MM.1S (cell line): ENCODE measurements around the gene HIGD2A.

Experiments
- DNase-seq: peaks from one replicate; pipeline ENCODE4 v3.0.0-alpha.2; 2015
- H2AFZ ChIP-seq: fragments of 300-600 bp; sonication (generic); 2 replicates; pipeline ENCODE4 v1.6.0; 2016; ENCODE audit warnings: antibody characterized with exemption, low read length
- H3F3A ChIP-seq: fragments of 300-600 bp; sonication (generic); 2 replicates; pipeline ENCODE4 v1.6.1; 2016; ENCODE audit warnings: mild to moderate bottlenecking, antibody characterized with exemption, low read length, moderate library complexity, mixed read lengths; ENCODE audit not compliant: insufficient read depth
- H3K27ac ChIP-seq: fragments of 300-600 bp; sonication (generic); 2 replicates; pipeline ENCODE4 v1.5.1; 2016; ENCODE audit warnings: mild to moderate bottlenecking, low read length
- H3K27me3 ChIP-seq: fragments of 300-600 bp; sonication (generic); replicated peaks from 2 replicates; pipeline ENCODE4 v1.6.0; 2016; ENCODE audit warnings: low read length; ENCODE audit not compliant: insufficient read depth
- H3K36me3 ChIP-seq: fragments of 300-600 bp; sonication (generic); replicated peaks from 2 replicates; pipeline ENCODE4 v1.6.1; 2016; ENCODE audit warnings: mild to moderate bottlenecking, low read length, mixed read lengths; ENCODE audit not compliant: insufficient read depth
- H3K4me1 ChIP-seq: fragments of 300-600 bp; sonication (generic); 2 replicates; pipeline ENCODE4 v1.6.1; 2016; ENCODE audit warnings: low read length, mixed read lengths
- H3K4me2 ChIP-seq: fragments of 300-600 bp; sonication (generic); 2 replicates; pipeline ENCODE4 v1.6.0; 2016; ENCODE audit warnings: low read depth, low read length
- H3K4me3 ChIP-seq: fragments of 300-600 bp; sonication (generic); 2 replicates; pipeline ENCODE4 v1.5.1; 2016; ENCODE audit warnings: low read length, mixed read lengths
- H3K79me2 ChIP-seq: fragments of 300-600 bp; sonication (generic); 2 replicates; pipeline ENCODE4 v1.6.1; 2016; ENCODE audit warnings: mixed run types, low read length, mixed read lengths
- H3K9ac ChIP-seq: fragments of 300-600 bp; sonication (generic); 2 replicates; pipeline ENCODE4 v1.6.1; 2016; ENCODE audit warnings: low read length, mixed read lengths
- H3K9me2 ChIP-seq: fragments of 300-600 bp; sonication (generic); replicated peaks from 2 replicates; pipeline ENCODE4 v1.6.1; 2016; ENCODE audit warnings: mild to moderate bottlenecking, low read length, mixed read lengths; ENCODE audit not compliant: insufficient read depth
- H3K9me3 ChIP-seq: fragments of 300-600 bp; sonication (generic); replicated peaks from 2 replicates; pipeline ENCODE4 v1.6.1; 2016; ENCODE audit warnings: mild to moderate bottlenecking, low read length, mixed read lengths; ENCODE audit not compliant: insufficient read depth
- H4K20me1 ChIP-seq: fragments of 300-600 bp; sonication (generic); 2 replicates; pipeline ENCODE4 v1.6.1; 2016; ENCODE audit warnings: mild to moderate bottlenecking, low read length, moderate library complexity, mixed read lengths; ENCODE audit not compliant: insufficient read depth
- EZH2 ChIP-seq: fragments of 300-600 bp; sonication (generic); optimal IDR thresholded peaks from 2 replicates; pipeline ENCODE3; 2017; ENCODE audit warnings: low read depth, mild to moderate bottlenecking, antibody characterized with exemption, low read length, mixed read lengths
- EZH2phosphoT487 ChIP-seq: fragments of 300-600 bp; sonication (generic); IDR thresholded peaks from 2 replicates; pipeline ENCODE4 v1.6.1; 2018; ENCODE audit warnings: antibody characterized with exemption, low read length
- TF ChIP-seq, protein P1 (sequence below): fragments of 300-600 bp; sonication (generic); IDR thresholded peaks from 2 replicates; pipeline ENCODE4 v1.5.1; 2016; ENCODE audit warnings: antibody characterized with exemption, low read length, mixed read lengths

Gene HIGD2A

DNA sequence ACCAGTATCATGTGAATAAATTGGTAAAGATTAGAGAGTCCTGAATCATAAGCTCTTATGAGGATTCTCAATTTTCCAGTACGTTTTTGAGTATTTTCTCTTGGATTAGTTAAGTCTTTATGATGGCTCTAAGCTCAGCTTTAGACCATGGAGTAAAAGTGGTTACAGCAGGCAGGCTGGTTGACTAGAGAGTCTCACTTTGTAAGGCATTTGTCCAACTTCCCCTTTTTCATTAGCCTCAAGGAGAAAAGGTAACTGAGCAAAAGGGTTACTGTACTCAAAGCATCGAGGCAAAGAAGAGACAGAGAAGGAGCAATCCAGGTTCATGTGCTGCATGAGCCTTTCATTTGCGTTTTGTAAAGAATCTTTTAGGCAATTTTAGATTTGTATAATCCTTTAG, 8.7 kb upstream of the HIGD2A start:
- H2AFZ ChIP-seq, result no peak overlapping the region
- no peak overlapping the region for H3K9ac ChIP-seq
- H3K79me2 ChIP-seq, result peaks cover 9% of the 10 kb centered on the region
- no peaks in the 10 kb centered on the region for H3K9me2 ChIP-seq
- H3K4me2 ChIP-seq, result no peak overlapping the region
- no peaks in the 10 kb centered on the region for H3K4me1 ChIP-seq
- H3F3A ChIP-seq, result 0 out of 2 replicates have a peak, but pooled peaks cover 5% of the 10 kb centered on the region
- H3K9me3 ChIP-seq, result no peaks in the 10 kb centered on the region
- no peak overlapping the region for H3K4me3 ChIP-seq
- TF ChIP-seq, protein P1, sequence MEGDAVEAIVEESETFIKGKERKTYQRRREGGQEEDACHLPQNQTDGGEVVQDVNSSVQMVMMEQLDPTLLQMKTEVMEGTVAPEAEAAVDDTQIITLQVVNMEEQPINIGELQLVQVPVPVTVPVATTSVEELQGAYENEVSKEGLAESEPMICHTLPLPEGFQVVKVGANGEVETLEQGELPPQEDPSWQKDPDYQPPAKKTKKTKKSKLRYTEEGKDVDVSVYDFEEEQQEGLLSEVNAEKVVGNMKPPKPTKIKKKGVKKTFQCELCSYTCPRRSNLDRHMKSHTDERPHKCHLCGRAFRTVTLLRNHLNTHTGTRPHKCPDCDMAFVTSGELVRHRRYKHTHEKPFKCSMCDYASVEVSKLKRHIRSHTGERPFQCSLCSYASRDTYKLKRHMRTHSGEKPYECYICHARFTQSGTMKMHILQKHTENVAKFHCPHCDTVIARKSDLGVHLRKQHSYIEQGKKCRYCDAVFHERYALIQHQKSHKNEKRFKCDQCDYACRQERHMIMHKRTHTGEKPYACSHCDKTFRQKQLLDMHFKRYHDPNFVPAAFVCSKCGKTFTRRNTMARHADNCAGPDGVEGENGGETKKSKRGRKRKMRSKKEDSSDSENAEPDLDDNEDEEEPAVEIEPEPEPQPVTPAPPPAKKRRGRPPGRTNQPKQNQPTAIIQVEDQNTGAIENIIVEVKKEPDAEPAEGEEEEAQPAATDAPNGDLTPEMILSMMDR, result no peak
- H4K20me1 ChIP-seq, result peaks cover 1% of the 10 kb centered on the region; the same call in 1 of the 2 replicates
- H3K27ac ChIP-seq, result no peak overlapping the region
- H3K27me3 ChIP-seq, result no peaks in the 10 kb centered on the region
- peaks cover 3% of the 10 kb centered on the region; the same call in 1 of the 2 replicates for H3K36me3 ChIP-seq
- DNase-seq, result no peak

DNA sequence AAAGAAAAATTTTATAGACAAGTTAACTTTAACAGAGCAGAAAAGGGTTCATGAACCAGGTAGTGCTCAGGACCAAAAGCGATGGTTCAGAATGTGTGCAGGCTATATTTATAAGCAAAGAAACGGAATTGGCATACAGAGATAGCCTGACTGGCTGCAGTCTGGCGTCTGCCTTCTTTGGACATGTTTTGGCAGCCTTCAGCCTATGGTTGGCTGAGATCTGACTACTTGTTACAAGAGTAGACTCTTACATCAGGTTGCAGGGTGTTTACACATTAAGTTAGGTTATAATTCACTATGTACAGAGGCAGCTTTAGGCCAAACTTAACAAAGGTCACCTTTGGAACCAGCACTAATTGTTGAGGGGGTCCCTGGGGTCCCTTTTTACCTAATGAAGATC, 7.1 kb upstream of the HIGD2A start:
- H3K27me3 ChIP-seq, result no peaks in the 10 kb centered on the region
- H3K27ac ChIP-seq, result no peak overlapping the region
- H3K4me2 ChIP-seq, result no peak overlapping the region
- peaks cover 8% of the 10 kb centered on the region; the same call in 1 of the 2 replicates for H4K20me1 ChIP-seq
- no peaks in the 10 kb centered on the region for H3K4me1 ChIP-seq
- no peaks in the 10 kb centered on the region for H3K9me2 ChIP-seq
- H3F3A ChIP-seq, result 0 out of 2 replicates have a peak, but pooled peaks cover 5% of the 10 kb centered on the region
- TF ChIP-seq EZH2 (no peak), EZH2phosphoT487 (no peak)
- TF ChIP-seq, protein P1, result no peak
- H3K9me3 ChIP-seq, result no peaks in the 10 kb centered on the region
- H2AFZ ChIP-seq, result no peak overlapping the region
- no peak overlapping the region for H3K9ac ChIP-seq
- DNase-seq, result no peak
- H3K36me3 ChIP-seq, result peaks cover 10% of the 10 kb centered on the region; the same call in 1 of the 2 replicates
- peaks cover 25% of the 10 kb centered on the region for H3K79me2 ChIP-seq
- H3K4me3 ChIP-seq, result no peak overlapping the region

DNA sequence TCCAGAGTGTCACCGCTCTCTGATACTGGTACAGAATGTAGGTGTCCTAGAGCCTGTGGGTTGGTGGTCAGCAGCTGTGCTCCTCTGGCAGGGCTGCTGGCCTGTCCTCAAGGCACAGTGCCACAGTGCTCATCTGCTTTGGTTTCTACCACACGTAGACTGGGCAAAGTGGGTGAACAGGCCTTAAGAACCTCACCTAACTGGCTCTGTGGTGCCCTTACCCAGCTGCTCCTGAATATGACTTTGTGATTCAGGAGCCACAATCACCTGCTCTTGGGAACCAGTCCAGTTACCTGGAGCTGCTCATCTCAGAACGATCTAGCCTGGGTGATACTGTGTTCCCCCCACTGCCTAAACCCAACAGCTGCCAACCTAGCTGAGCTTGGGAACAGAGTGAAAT, 6.6 kb upstream of the HIGD2A start:
- Histone ChIP-seq H3K4me2 (no peak overlapping the region), H3K79me2 (peaks cover 30% of the 10 kb centered on the region), H3K9ac (no peak overlapping the region), H3K4me1 (0 out of 2 replicates have a peak, but pooled peaks cover under 1% of the 10 kb centered on the region), H3K27ac (no peak overlapping the region), H3K36me3 (peaks cover 14% of the 10 kb centered on the region; the same call in 1 of the 2 replicates), H3K9me3 (no peaks in the 10 kb centered on the region), H3K9me2 (no peaks in the 10 kb centered on the region), H3K4me3 (no peak overlapping the region), H3F3A (0 out of 2 replicates have a peak, but pooled peaks cover 5% of the 10 kb centered on the region), H2AFZ (no peak overlapping the region), H3K27me3 (no peaks in the 10 kb centered on the region), H4K20me1 (peaks cover 8% of the 10 kb centered on the region; the same call in 1 of the 2 replicates)
- TF ChIP-seq EZH2, result no peak
- TF ChIP-seq, protein P1, result no peak
- TF ChIP-seq EZH2phosphoT487, result no peak
- no peak for DNase-seq
